GM12864 (cell line): ENCODE results near the gene MEF2C.

Experiments
- DNase-seq: peaks from one replicate; pipeline ENCODE4 v3.0.0-alpha.2; 2011; ENCODE audit warnings: low read depth
- H3K4me3 ChIP-seq: 2 replicates; pipeline ENCODE4 v1.5.1; 2011; ENCODE audit warnings: mild to moderate bottlenecking, low read depth, low read length, control low read depth
- TF ChIP-seq, protein P1 (sequence below): IDR thresholded peaks from 2 replicates; pipeline ENCODE4 v1.5.1; 2011; ENCODE audit warnings: low read depth, mild to moderate bottlenecking, moderate library complexity, low read length, control low read depth, inconsistent platforms; ENCODE audit errors: missing control alignments

MEF2C gene

DNA sequence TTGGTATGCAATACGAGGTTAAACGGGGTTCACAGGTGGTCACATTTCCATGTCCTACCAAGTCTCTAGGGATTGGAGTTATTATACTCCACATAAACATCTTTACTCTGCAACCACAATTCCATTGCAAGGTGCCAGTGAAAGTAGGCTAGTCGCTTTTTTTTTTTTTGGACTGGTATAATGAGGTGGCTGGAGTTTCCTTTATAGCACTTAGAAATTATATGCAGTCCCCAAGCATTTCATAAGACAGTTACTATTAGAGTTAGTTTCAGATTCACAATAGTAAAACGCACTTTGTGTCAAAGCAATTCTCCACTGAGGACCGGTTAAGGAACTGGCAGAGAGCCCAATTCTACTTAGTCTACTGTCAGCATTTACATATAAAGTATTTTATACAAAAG lies 1.4 kb downstream of the MEF2C start:
- no peak for DNase-seq
- peak overlapping the region; percentile 89 for H3K4me3 ChIP-seq
- TF ChIP-seq, protein P1, sequence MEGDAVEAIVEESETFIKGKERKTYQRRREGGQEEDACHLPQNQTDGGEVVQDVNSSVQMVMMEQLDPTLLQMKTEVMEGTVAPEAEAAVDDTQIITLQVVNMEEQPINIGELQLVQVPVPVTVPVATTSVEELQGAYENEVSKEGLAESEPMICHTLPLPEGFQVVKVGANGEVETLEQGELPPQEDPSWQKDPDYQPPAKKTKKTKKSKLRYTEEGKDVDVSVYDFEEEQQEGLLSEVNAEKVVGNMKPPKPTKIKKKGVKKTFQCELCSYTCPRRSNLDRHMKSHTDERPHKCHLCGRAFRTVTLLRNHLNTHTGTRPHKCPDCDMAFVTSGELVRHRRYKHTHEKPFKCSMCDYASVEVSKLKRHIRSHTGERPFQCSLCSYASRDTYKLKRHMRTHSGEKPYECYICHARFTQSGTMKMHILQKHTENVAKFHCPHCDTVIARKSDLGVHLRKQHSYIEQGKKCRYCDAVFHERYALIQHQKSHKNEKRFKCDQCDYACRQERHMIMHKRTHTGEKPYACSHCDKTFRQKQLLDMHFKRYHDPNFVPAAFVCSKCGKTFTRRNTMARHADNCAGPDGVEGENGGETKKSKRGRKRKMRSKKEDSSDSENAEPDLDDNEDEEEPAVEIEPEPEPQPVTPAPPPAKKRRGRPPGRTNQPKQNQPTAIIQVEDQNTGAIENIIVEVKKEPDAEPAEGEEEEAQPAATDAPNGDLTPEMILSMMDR: no peak

DNA sequence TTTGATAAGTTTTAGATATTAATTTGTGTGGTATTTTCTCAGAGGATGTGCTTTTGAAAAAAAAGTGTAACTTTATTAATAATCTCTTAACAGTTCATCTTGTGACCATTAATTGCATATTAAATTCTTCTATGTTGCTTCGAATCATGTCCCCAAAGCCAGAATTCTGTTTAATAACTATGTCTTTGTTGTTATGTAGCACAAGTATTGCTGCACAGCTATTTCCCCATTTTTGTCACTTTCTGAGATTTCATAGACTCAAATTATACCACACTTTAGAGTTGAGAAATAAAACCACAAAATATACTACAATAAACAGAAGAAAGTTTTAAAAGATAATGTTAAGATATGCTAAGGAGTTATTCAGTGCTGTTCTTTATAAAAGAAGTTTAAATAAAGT lies 2.8 kb downstream of the MEF2C start:
- TF ChIP-seq, protein P1: no peak
- DNase-seq: no peak
- H3K4me3 ChIP-seq: peak overlapping the region; percentile 89

DNA sequence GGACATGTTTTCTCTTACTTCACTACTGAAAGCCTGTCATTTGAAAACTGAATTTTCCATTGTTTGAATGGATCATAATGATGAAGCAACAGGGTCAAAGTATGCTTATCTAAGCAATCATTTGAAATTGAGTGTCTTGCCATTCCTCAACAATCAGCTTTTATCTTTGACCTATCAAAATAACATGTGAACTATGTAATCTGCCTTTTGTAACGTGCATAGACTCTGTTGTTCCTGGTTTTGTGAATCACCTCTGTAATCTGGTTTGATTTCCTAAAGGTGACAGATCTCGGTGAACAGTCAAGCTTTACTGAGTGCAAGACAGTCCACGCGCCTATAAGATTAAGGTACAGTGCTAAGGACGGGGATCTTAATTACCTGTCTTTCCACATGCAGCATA lies 3.3 kb downstream of the MEF2C start:
- DNase-seq: no peak
- TF ChIP-seq, protein P1: no peak
- peak overlapping the region; percentile 89 for H3K4me3 ChIP-seq

DNA sequence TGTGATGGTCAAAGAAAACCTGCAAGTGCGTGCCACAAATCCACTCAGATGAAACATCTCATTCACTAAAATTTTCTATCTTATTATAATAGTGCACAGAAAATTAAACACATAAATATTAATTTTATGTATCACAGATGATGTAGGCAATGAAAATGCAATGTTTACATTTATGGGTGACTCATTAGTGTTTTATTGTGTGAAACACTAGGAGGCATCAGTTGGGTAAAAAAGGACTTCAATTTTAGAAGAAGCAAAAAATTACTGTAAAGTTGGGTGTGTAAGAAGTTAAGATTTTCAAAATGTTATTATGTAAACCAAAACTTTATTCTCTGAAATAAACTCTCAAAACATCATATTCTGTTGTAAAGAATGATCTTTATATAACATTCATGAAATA lies 4.0 kb downstream of the MEF2C start:
- DNase-seq: no peak
- TF ChIP-seq, protein P1: no peak
- peak overlapping the region; percentile 49; the same call in 1 of the 2 replicates for H3K4me3 ChIP-seq

DNA sequence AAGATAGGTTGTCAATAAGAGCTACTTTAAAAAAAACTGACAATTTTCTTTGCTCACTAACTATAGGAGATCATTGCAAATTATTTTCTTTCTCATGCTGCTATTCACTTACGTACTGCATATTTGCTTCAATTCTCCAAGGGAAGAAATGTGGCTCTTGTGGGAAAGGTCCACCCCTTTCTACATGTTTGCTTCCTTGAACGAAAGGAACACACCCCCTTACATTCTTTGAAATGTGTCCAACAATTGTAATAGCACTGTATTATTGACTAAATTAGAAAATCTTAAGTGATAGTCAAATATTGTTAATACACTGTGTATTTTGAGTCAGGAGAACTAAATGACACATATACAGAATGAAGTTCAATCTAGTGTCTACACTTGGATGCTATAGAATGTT lies 5.2 kb downstream of the MEF2C start:
- H3K4me3 ChIP-seq: peak overlapping the region; percentile 49
- no peak for DNase-seq
- TF ChIP-seq, protein P1: no peak

DNA sequence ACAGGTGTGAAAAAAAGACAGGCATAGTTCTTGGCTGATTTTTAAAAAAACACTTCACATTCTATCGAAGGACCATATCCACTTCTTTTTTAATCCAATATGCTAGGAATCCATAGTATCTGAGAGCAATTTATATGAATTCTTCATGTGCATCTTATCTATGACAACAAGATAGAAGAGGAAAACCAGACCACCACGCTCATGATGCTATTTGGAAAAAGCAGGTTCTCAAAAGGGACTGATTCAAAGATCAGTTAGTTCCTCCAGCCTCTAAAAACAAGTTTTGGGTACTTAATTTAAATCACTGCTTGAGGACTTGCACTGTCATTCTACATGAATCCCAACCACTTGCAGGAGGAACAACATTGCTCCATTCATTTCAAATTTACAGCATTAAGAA lies 6.3 kb downstream of the MEF2C start:
- TF ChIP-seq, protein P1: no peak
- H3K4me3 ChIP-seq: peak overlapping the region; percentile 55
- no peak for DNase-seq

DNA sequence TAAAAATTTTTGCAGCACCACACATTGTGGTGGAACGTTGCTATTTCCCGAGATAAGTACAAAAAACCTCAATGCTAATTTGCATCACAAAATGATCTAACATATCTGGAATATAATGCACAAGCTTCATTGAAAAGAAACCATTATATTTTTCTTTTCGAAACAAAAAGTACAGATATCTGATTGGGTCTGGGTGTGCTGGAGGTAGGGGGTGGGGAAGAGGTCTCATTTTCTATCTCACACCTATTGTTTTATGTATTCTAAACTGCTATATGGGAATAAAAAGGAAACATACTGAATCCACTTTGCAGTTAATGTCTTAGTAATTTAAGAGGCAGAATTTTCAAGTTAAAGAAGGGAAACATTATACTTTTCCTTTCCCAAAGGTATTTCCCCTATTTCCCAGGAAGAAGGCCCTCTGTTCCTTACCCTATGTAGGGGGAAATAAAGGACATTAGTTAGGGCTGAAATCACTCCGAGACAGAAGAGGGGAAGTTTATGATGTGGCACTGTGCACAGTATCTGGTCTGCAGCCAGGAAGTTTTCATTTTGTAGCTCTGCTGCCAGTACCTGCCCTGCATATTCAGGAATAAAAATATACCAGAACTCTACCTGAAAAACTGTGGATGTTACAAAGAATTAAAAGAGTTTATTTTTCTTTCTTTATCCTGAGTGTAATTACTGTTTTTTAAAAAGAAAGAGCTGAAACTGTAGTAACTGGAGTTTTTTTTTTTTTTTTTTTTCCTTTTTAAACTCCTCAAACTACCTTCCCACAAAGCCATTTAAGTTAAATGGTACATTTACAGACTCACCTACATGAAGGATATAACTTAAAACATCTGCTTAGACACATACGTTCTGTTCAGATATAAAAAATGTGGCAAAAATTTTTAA lies 7.4 kb downstream of the MEF2C start:
- TF ChIP-seq, protein P1: no peak
- peak overlapping the region; percentile 55 for H3K4me3 ChIP-seq
- no peak for DNase-seq
